HepG2 (cell line): ENCODE data around the gene EFEMP2. TPM values are rescaled to one million over a fixed set of nuclear protein-coding genes. Genes with fewer than 3 reads are reported as not detected.
A peak's percentile ranks its signal among the peaks of the same experiment; 100 is the strongest.

Source experiments
- CEBPZ ChIP-seq: IDR thresholded peaks from 2 replicates; pipeline ENCODE4 v1.6.1; 2012; ENCODE audit warnings: low read length, improper control_type of control experiment
- ERF ChIP-seq: IDR thresholded peaks from 2 replicates; pipeline ENCODE4 v1.6.1; 2018; ENCODE audit warnings: missing biosample characterization, missing genetic modification reagents
- GLMP ChIP-seq: sonication (generic); formaldehyde crosslinking; IDR thresholded peaks from 2 replicates; pipeline ENCODE4 v1.9.0; 2021; ENCODE audit warnings: missing genetic modification reagents, mild to moderate bottlenecking, borderline replicate concordance
- KLF12 ChIP-seq: sonication (generic); formaldehyde crosslinking; IDR thresholded peaks from 2 replicates; pipeline ENCODE4 v1.4.0; 2020; ENCODE audit warnings: missing genetic modification reagents, borderline replicate concordance
- MYC ChIP-seq: sonication (generic); formaldehyde crosslinking; IDR thresholded peaks from 2 replicates; pipeline ENCODE4 v1.9.0; 2021; ENCODE audit warnings: missing genetic modification reagents, borderline replicate concordance
- MZF1 ChIP-seq: sonication (generic); formaldehyde crosslinking; IDR thresholded peaks from 2 replicates; pipeline ENCODE4 v1.8.1; 2023; ENCODE audit warnings: mild to moderate bottlenecking, missing genetic modification reagents, borderline replicate concordance
- SSRP1 ChIP-seq: IDR thresholded peaks from 2 replicates; pipeline ENCODE4 v1.6.1; 2016; ENCODE audit warnings: control low read depth
- ZBTB2 ChIP-seq: sonication (generic); formaldehyde crosslinking; IDR thresholded peaks from 2 replicates; pipeline ENCODE4 v1.8.0; 2022; ENCODE audit warnings: low read depth, missing genetic modification reagents
- ZBTB40 ChIP-seq, 2 experiments: fragments of 450-650 bp in 1 of 2; sonication (generic) in 1 of 2; formaldehyde crosslinking in 1 of 2; IDR thresholded peaks; 2 replicates each; pipeline versions ENCODE4 v1.6.1 to v1.8.0; 2016 to 2022; ENCODE audit warnings: antibody characterized with exemption in 1 of 2, mild to moderate bottlenecking in 1 of 2, missing genetic modification reagents in 1 of 2
- ZNF275 ChIP-seq: sonication (generic); formaldehyde crosslinking; IDR thresholded peaks from 2 replicates; pipeline ENCODE4 v1.8.0; 2022; ENCODE audit warnings: missing genetic modification reagents, mild to moderate bottlenecking, inconsistent platforms, borderline replicate concordance
- ZNF629 ChIP-seq: sonication (generic); formaldehyde crosslinking; conservative IDR thresholded peaks from 2 replicates; pipeline ENCODE4 v1.5.0; 2020; ENCODE audit warnings: missing genetic modification reagents
- ZNF850 ChIP-seq: sonication (generic); formaldehyde crosslinking; conservative IDR thresholded peaks from 2 replicates; pipeline ENCODE4 v1.9.0; 2021; ENCODE audit warnings: mild to moderate bottlenecking, missing genetic modification reagents
- ZSCAN31 ChIP-seq: sonication (generic); formaldehyde crosslinking; IDR thresholded peaks from 2 replicates; pipeline ENCODE4 v1.5.0; 2020; ENCODE audit warnings: low read depth, mild to moderate bottlenecking, missing genetic modification reagents
- polyA plus RNA-seq, 8 experiments: library from polyadenylated mRNA; depleted of rRNA in 3 of 8; stranded (reverse) in 7 of 8; unstranded in 1 of 8; fragments of >200 nt; fragmentation: Illumina TruSeq in 4 of 8; extraction: Trizol in 4 of 8; gene quantifications; 2 replicates each; pipeline versions ENCODE4 v1.2.1 to v1.2.3, GENCODE V29; 2011 to 2016; ENCODE audit warnings: low read depth in 4 of 8, missing spikeins in 1 of 8, mixed read lengths in 1 of 8; ENCODE audit not compliant: insufficient read depth in 1 of 8
- total RNA-seq, 5 experiments: library from RNA; depleted of rRNA; stranded (reverse); fragments of >200 nt; fragmentation: Illumina TruSeq; extraction: Trizol; gene quantifications; 2 replicates each; pipeline ENCODE4 v1.2.3, GENCODE V29; 2016; ENCODE audit warnings: low read depth in 1 of 5

EFEMP2 gene
- total and polyA plus RNA-seq, 2 of the 13 experiments (the other 11 are each of a cell fraction or from before 2014, with no cell fraction given): 7.4 to 29.7 TPM

- TF ChIP-seq ZSCAN31 (CRISPR knock-in tag) (no peak), ZBTB2 (CRISPR knock-in tag) (no peak; the same call in 1 of the 2 replicates), ZNF275 (CRISPR knock-in tag) (peak; percentile 28; the same call in 1 of the 2 replicates), ZNF629 (0 out of 2 replicates have a peak, but pooled peaks have one; percentile 2), KLF12 (no peak), GLMP (CRISPR knock-in tag) (no peak), ERF (CRISPR knock-in tag) (no peak), CEBPZ (no peak), ZBTB40 (IDR thresholded peaks at IDR 0.05) (no peak), ZBTB40 (CRISPR knock-in tag; IDR thresholded peaks at IDR 0.05) (no peak), SSRP1 (CRISPR knock-in tag) (no peak), ZNF850 (CRISPR knock-in tag) (0 out of 2 replicates have a peak, but pooled peaks have one; percentile 80), MZF1 (CRISPR knock-in tag) (no peak), MYC (CRISPR knock-in tag) (peak; percentile 27; the same call in 1 of the 2 replicates)
Observed at GRCh38 chr11:65857500-65857852, 15.1 kb downstream of the EFEMP2 start (continued).
